Large intestine (tissue), 3 donors: ENCODE measurements around the gene PSTPIP1. TPM values are rescaled to one million over a fixed set of nuclear protein-coding genes. Genes with fewer than 3 reads are reported as not detected.

Experiments used
- DNase-seq, 2 donors: peaks; one replicate each; pipeline versions ENCODE4 v3.0.0 to v3.0.0-alpha.2; 2013
- H3K27ac ChIP-seq: one replicate; pipeline ENCODE4 v1.5.1; 2013; ENCODE audit warnings: low read length
- H3K27me3 ChIP-seq: 2 replicates; pipeline ENCODE4 v1.6.1; 2013; ENCODE audit warnings: low read length; ENCODE audit not compliant: control insufficient read depth, insufficient read depth
- H3K36me3 ChIP-seq: 2 replicates; pipeline ENCODE4 v1.6.1; 2013; ENCODE audit warnings: low read length; ENCODE audit not compliant: control insufficient read depth, insufficient read depth
- H3K4me1 ChIP-seq: one replicate; pipeline ENCODE4 v1.6.1; 2013; ENCODE audit warnings: low read length; ENCODE audit not compliant: control insufficient read depth, insufficient read depth
- H3K4me3 ChIP-seq: one replicate; pipeline ENCODE4 v1.5.1; 2013; ENCODE audit warnings: low read length
- H3K9me3 ChIP-seq: one replicate; pipeline ENCODE4 v1.6.1; 2013; ENCODE audit warnings: mild to moderate bottlenecking, low read depth, low read length, moderate library complexity; ENCODE audit not compliant: control insufficient read depth
- WGBS: methylation state at CpG from one replicate; pipeline ENCODE4 v1.1.5; 2013; ENCODE audit warnings: low lambda C conversion rate; ENCODE audit not compliant: insufficient coverage; 5-methylcytosine and 5-hydroxymethylcytosine counted together
- polyA plus RNA-seq: library from polyadenylated mRNA; unstranded; fragments of 120-200 nt; gene quantifications from one replicate; pipeline ENCODE4 v1.2.1, GENCODE V29; 2013

The PSTPIP1 gene
- polyA plus RNA-seq, 1 donor: 3.1 TPM

GRCh38 chr15:76999996-77000395 lies 5.1 kb downstream of the PSTPIP1 start:
- DNase-seq: no peak
- no CpG with 5 or more reads among the region's 2 CpGs for WGBS

GRCh38 chr15:77001351-77001750 lies 6.4 kb downstream of the PSTPIP1 start:
- Histone ChIP-seq H3K27ac (no peak overlapping the region), H3K36me3 (no peaks in the 10 kb centered on the region), H3K4me3 (no peak overlapping the region), H3K9me3 (no peaks in the 10 kb centered on the region), H3K27me3 (no peaks in the 10 kb centered on the region), H3K4me1 (no peaks in the 10 kb centered on the region)
- WGBS: 73% methylated on average over 2 of the region's 4 CpGs
- no peak for DNase-seq

More at GRCh38 chr15:76999996-77000395, 5.1 kb downstream of the PSTPIP1 start:
- Histone ChIP-seq H3K36me3 (no peaks in the 10 kb centered on the region), H3K27me3 (no peaks in the 10 kb centered on the region), H3K27ac (no peak overlapping the region), H3K4me3 (no peak overlapping the region), H3K4me1 (no peaks in the 10 kb centered on the region), H3K9me3 (no peaks in the 10 kb centered on the region)

- Histone ChIP-seq H3K27ac (no peak overlapping the region), H3K4me1 (no peaks in the 10 kb centered on the region), H3K9me3 (no peaks in the 10 kb centered on the region), H3K4me3 (no peak overlapping the region), H3K27me3 (no peaks in the 10 kb centered on the region), H3K36me3 (no peaks in the 10 kb centered on the region)
- WGBS: no CpG with 5 or more reads among the region's 4 CpGs
- DNase-seq: no peak
Measured at GRCh38 chr15:77001966-77002365, 7.0 kb downstream of the PSTPIP1 start.

GRCh38 chr15:77002436-77002835 lies 7.5 kb downstream of the PSTPIP1 start:
- Histone ChIP-seq H3K36me3 (no peaks in the 10 kb centered on the region), H3K4me1 (no peaks in the 10 kb centered on the region), H3K9me3 (no peaks in the 10 kb centered on the region), H3K27me3 (no peaks in the 10 kb centered on the region), H3K27ac (no peak overlapping the region), H3K4me3 (no peak overlapping the region)
- no CpG with 5 or more reads among the region's 7 CpGs for WGBS
- DNase-seq: no peak

GRCh38 chr15:77002954-77003912 lies 8.3 kb downstream of the PSTPIP1 start:
- no peaks in the 10 kb centered on the region for H3K9me3 ChIP-seq
- H3K4me1 ChIP-seq: no peaks in the 10 kb centered on the region
- no peaks in the 10 kb centered on the region for H3K27me3 ChIP-seq
- no peak overlapping the region for H3K27ac ChIP-seq
- no CpG with 5 or more reads among the region's 16 CpGs for WGBS
- H3K4me3 ChIP-seq: no peak overlapping the region
- DNase-seq: no peak
- no peaks in the 10 kb centered on the region for H3K36me3 ChIP-seq

GRCh38 chr15:77004189-77004588 lies 9.3 kb downstream of the PSTPIP1 start:
- no peak for DNase-seq
- Histone ChIP-seq H3K4me3 (no peak overlapping the region), H3K27me3 (no peaks in the 10 kb centered on the region), H3K4me1 (no peaks in the 10 kb centered on the region), H3K9me3 (no peaks in the 10 kb centered on the region), H3K27ac (no peak overlapping the region), H3K36me3 (no peaks in the 10 kb centered on the region)
- 72% methylated on average over 2 of the region's 4 CpGs for WGBS

- Histone ChIP-seq H3K27ac (no peak overlapping the region), H3K36me3 (no peaks in the 10 kb centered on the region)
- DNase-seq: no peak
Measured at GRCh38 chr15:77009176-77009575, 14.2 kb downstream of the PSTPIP1 start.

GRCh38 chr15:77009646-77010311 lies 14.9 kb downstream of the PSTPIP1 start:
- Histone ChIP-seq H3K36me3 (no peaks in the 10 kb centered on the region), H3K27ac (no peak overlapping the region), H3K4me1 (no peaks in the 10 kb centered on the region), H3K4me3 (no peak overlapping the region), H3K27me3 (no peaks in the 10 kb centered on the region), H3K9me3 (no peaks in the 10 kb centered on the region)
- WGBS: no CpG with 5 or more reads among the region's 14 CpGs
- no peak for DNase-seq

More at GRCh38 chr15:77009176-77009575, 14.2 kb downstream of the PSTPIP1 start:
- Histone ChIP-seq H3K4me3 (no peak overlapping the region), H3K27me3 (no peaks in the 10 kb centered on the region), H3K9me3 (no peaks in the 10 kb centered on the region), H3K4me1 (no peaks in the 10 kb centered on the region)
- no CpG with 5 or more reads among the region's 6 CpGs for WGBS

- DNase-seq: no peak
- Histone ChIP-seq H3K4me3 (no peak overlapping the region), H3K9me3 (no peaks in the 10 kb centered on the region), H3K27me3 (no peaks in the 10 kb centered on the region), H3K4me1 (no peaks in the 10 kb centered on the region), H3K36me3 (no peaks in the 10 kb centered on the region), H3K27ac (no peak overlapping the region)
- no CpG with 5 or more reads among the region's 4 CpGs for WGBS
Measured at GRCh38 chr15:77010312-77010686, 15.4 kb downstream of the PSTPIP1 start.

- H3K27me3 ChIP-seq: no peaks in the 10 kb centered on the region
- H3K27ac ChIP-seq: no peak overlapping the region
- DNase-seq: no peak
- H3K36me3 ChIP-seq: no peaks in the 10 kb centered on the region
- H3K4me1 ChIP-seq: no peaks in the 10 kb centered on the region
- H3K9me3 ChIP-seq: no peaks in the 10 kb centered on the region
- no CpG with 5 or more reads among the region's 4 CpGs for WGBS
- H3K4me3 ChIP-seq: no peak overlapping the region
Measured at GRCh38 chr15:77010857-77011256, 15.9 kb downstream of the PSTPIP1 start.
